Heart right ventricle (tissue), 16 donors: Measurements from ENCODE around the gene ZNF132. TPM values are rescaled to one million over a fixed set of nuclear protein-coding genes. Genes with fewer than 3 reads are reported as not detected.

Experiments
- ATAC-seq, 8 donors: fragments of 200-7000 bp; cut with Tn5 transposase; one replicate each; pipeline ENCODE4 v1.9.1; 2020; ENCODE audit warnings: mild to moderate bottlenecking in 8 of 8, moderate library complexity in 8 of 8, moderate number of reproducible peaks in 1 of 8
- DNase-seq, 2 donors: peaks; one replicate each; pipeline ENCODE4 v3.0.0-alpha.2; 2020
- H3K27ac ChIP-seq, 10 donors: fragments of 200-600 bp; sonication (generic) in 2 of 10; one replicate each; pipeline versions ENCODE4 v1.5.0 to v1.8.0; 2020 to 2022; ENCODE audit warnings: mild to moderate bottlenecking in 3 of 10
- H3K27me3 ChIP-seq, 7 donors: fragments of 200-600 bp; one replicate each; pipeline ENCODE4 v1.8.0; 2021 to 2022; ENCODE audit warnings: mild to moderate bottlenecking in 2 of 7
- H3K36me3 ChIP-seq, 9 donors: fragments of 200-600 bp; sonication (generic) in 1 of 9; one replicate each; pipeline versions ENCODE4 v1.5.0 to v1.8.0; 2020 to 2022; ENCODE audit warnings: mild to moderate bottlenecking in 2 of 9
- H3K4me1 ChIP-seq, 9 donors: fragments of 200-600 bp; sonication (generic) in 1 of 9; one replicate each; pipeline versions ENCODE4 v1.5.0 to v1.8.0; 2020 to 2022; ENCODE audit warnings: mild to moderate bottlenecking in 4 of 9
- H3K4me3 ChIP-seq, 10 donors: fragments of 200-600 bp; sonication (generic) in 2 of 10; one replicate each; pipeline versions ENCODE4 v1.5.0 to v1.8.0; 2020 to 2022; ENCODE audit warnings: mild to moderate bottlenecking in 7 of 10, moderate library complexity in 2 of 10
- H3K9me3 ChIP-seq, 11 donors: fragments of 200-600 bp in 10 of 11; sonication (generic) in 2 of 11; one replicate each; pipeline versions ENCODE4 v1.5.0 to v1.8.0; 2013 to 2022; ENCODE audit warnings: mild to moderate bottlenecking in 2 of 11, control low read depth in 1 of 11, moderate library complexity in 1 of 11
- CTCF ChIP-seq, 9 donors: fragments of 200-600 bp; sonication (generic) in 2 of 9; IDR thresholded peaks; one replicate each; pipeline versions ENCODE4 v1.5.0 to v1.8.0; 2021 to 2022; ENCODE audit warnings: antibody characterized with exemption in 9 of 9, mild to moderate bottlenecking in 5 of 9, moderate library complexity in 1 of 9
- WGBS, 2 donors: extraction: QIAGEN DNeasy Blood & Tissue Kit; methylation state at CpG; one replicate each; pipeline ENCODE4 v1.1.7; 2013; ENCODE audit warnings: inconsistent platforms in 1 of 2; 5-methylcytosine and 5-hydroxymethylcytosine counted together
- intact Hi-C, 10 donors: fragments of 100-400 bp; cut with DNase I; formaldehyde crosslinking; loops; one replicate each; pipeline versions ENCODE4 v1.11.1 to v1.14.2; 2022
- polyA plus RNA-seq, 2 donors: library from polyadenylated mRNA; stranded (reverse); fragments of 200-250 nt; gene quantifications; one replicate each; pipeline ENCODE4 v1.2.3, GENCODE V29; 2013
- total RNA-seq, 10 donors: library from RNA; stranded (reverse); fragmentation: NEBNext Ultra II Directional in 3 of 10; extraction: Animal tissue kit (Norgen Biotek cat#: 25700) in 3 of 10; gene quantifications; one replicate each; pipeline versions ENCODE4 v1.2.1 to v1.2.4, GENCODE V29; 2021 to 2023
- donor health status: Arrhythmogenic right ventricular cardiomyopathy.
- donor health status: ischemic (EF 13 %, LVEDD 7.1; RV severe dilation, severe dysfunction).
- donor health status: healthy with polysubstance abuse.
- donor health status: DM: no; HTN: yes; CAD: no.
- donor health status: DM: no; HTN: no; CAD: no.
- donor health status: ischemic (EF 25% LVEDD 6.9; RV normal size, moderate dysfunction).
- donor health status: ischemic (EF 25% LVEDD 5.7; RV mildly dilated, moderate dysfunction).
- donor health status: healthy.
- donor health status: DM: yes; HTN: yes; CAD: no.
- donor health status: Ischemic cardiomyopathy.
- donor health status: ischemic (EF 35%, LVEDD 5.7; RV mildly dilated, moderate dysfunction).
- donor health status: nonischemic (EF 11% LVEDD 7.7; RV severe dilation, severe dysfunction).
- donor health status: DM: yes; HTN: yes; CAD: no.
- donor health status: PGD.
- donor health status: ischemic (EF 29% LVEDD 5.4; RV normal size, mild dysfunction).
- donor health status: nonischemic (EF 23%, LVEDD 6.1; RV moderate dilation, normal function).

Gene ZNF132
- total and polyA plus RNA-seq, 12 donors: 1.1 to 6.7 (median 4.7) TPM

DNA sequence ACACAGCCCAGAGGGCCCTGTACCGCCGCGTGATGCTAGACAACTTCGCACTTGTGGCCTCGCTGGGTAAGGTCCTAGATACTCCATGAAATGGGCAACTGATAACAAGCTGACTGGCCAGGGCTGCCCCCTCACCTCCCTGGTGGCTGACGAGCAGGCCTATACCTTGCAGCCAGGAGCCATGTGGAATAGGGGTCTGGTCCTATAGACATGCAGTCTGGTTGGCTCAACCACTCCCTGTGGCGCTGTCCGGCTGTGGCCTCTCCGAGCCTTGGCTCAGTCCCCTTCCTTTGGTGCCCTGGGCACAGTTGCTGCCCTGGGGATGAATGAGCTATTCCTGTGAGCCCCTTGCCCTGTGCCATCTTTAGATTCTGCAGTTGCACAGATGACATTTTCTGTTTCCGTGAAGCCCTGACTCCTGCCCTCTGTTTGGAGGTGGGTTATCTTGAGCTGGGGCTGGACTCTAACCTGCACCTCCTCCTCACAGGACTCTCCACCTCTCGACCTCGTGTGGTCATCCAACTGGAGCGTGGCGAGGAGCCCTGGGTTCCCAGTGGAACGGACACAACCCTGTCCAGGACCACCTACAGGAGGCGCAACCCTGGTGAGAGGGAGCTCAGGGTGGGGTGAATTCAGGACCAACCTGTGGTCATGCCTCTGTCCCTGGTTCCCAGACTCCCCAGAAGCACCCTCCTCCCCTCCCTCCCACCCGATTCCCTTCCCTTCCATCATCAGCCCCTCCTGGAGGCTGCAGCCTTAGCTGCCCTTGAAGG is 29.5 kb upstream of the ZNF132 start:
- Histone ChIP-seq H3K9me3 (no peaks in the 10 kb centered on the region), H3K4me1 (peaks cover 6 to 23% (median 15%) of the 10 kb centered on the region in 9 donors), H3K4me3 (no peak overlapping the region), H3K27me3 (no peaks in the 10 kb centered on the region), H3K27ac (no peak overlapping the region), H3K36me3 (peaks cover 0 to 50% (median 12%) of the 10 kb centered on the region in 9 donors)
- no peak for ATAC-seq
- intact Hi-C loops: no loop called here
- 91 to 92% methylated on average over 17 of the region's 17 CpGs for WGBS, 2 donors
- TF ChIP-seq CTCF (IDR thresholded peaks at IDR 0.05): no peak
- no peak for DNase-seq

DNA sequence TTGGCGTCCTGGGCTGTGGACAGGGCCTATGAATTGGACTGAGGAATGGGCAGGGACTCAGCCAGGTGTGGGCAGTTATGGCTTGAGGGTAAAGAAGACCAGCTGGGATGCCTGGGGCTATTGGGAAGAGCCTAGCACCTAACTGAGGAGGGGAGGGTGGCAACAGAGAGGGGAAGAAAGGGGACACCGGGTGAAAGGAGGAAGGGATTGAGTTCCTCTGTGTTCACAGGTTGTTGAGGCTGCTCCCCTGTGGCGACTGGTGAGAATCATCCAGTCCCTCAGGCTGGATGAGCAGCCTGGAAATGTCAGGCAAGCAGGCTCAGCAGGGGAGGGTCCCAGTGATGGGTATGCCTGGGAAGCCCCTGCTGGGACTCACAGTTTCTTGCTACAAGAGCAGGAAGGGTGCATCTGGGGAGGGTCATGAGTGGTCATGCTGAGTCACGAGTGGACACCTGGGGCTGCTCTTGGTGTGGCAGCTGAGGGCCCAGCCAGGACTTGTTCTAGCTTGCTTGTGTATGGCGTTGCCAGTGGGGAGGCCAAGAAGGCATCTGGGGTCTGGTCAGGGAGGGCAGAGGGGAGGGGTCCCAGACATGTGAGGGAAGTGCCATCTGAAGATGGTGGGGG is 28.4 kb upstream of the ZNF132 start:
- intact Hi-C loops: no loop called here
- Histone ChIP-seq H3K27me3 (no peaks in the 10 kb centered on the region), H3K4me3 (peak overlapping the region in 3 of 10 donors; percentile 17 to 99 (median 83)), H3K4me1 (peaks cover 6 to 23% (median 15%) of the 10 kb centered on the region in 9 donors), H3K27ac (no peak overlapping the region), H3K9me3 (no peaks in the 10 kb centered on the region), H3K36me3 (peaks cover 0 to 42% (median 12%) of the 10 kb centered on the region in 9 donors)
- DNase-seq (no peak), ATAC-seq (no peak)
- WGBS, 2 donors: 53 to 66% methylated on average over 5 of the region's 5 CpGs
- TF ChIP-seq CTCF (IDR thresholded peaks at IDR 0.05): no peak

- 0% methylated on average over 84 to 92 of the region's 92 CpGs for WGBS, 2 donors
- peak in 2 of 9 donors; percentile 15 to 20 for TF ChIP-seq CTCF (IDR thresholded peaks at IDR 0.05)
- intact Hi-C loops: loop anchor here in 1 of 10 donors (2.0 kb wide), 1 partner anchor 26 kb away; the partner anchor contains the start of gene ZNF132
- Histone ChIP-seq H3K9me3 (no peaks in the 10 kb centered on the region), H3K27me3 (no peaks in the 10 kb centered on the region), H3K4me1 (peaks cover 6 to 23% (median 15%) of the 10 kb centered on the region in 9 donors), H3K4me3 (peak within 1 kb of the TSS; percentile 66 to 99 (median 88)), H3K27ac (peak within 1 kb of the TSS in 9 of 10 donors; percentile 63 to 91 (median 83)), H3K36me3 (peaks cover 0 to 28% (median 5%) of the 10 kb centered on the region in 9 donors)
- ATAC-seq: peak; percentile 97 to 100 (median 99)
- peak; percentile 98 for DNase-seq
Observed at GRCh38 chr19:58466760-58467589, 27.0 kb upstream of the ZNF132 start, which contains the start of gene ZNF324. ZNF324 (plus strand) TSS chr19:58467080; CDS start chr19:58469186, 2,106 bp downstream.
